Mesenchymal stem cell (in vitro differentiated cells and primary cell): ENCODE results near the gene MEPCE.

Source experiments
- DNase-seq: peaks from one replicate; pipeline ENCODE4 v3.0.0-alpha.2; 2013
- H2AFZ ChIP-seq: one replicate; pipeline ENCODE4 v1.6.1; 2013; ENCODE audit warnings: low read depth, mild to moderate bottlenecking, control low read depth, inconsistent platforms, low read length, moderate library complexity
- H2AK5ac ChIP-seq: 2 replicates; pipeline ENCODE4 v1.6.1; 2013; ENCODE audit warnings: low read length, moderate library complexity, mild to moderate bottlenecking, inconsistent platforms; ENCODE audit not compliant: severe bottlenecking
- H2BK120ac ChIP-seq: one replicate; pipeline ENCODE4 v1.6.1; 2013; ENCODE audit warnings: low read depth, mild to moderate bottlenecking, inconsistent platforms, low read length, moderate library complexity
- H2BK12ac ChIP-seq, 2 experiments: one replicate each; pipeline ENCODE4 v1.6.1; 2013; ENCODE audit warnings: inconsistent platforms in 2 of 2, low read length in 2 of 2, mild to moderate bottlenecking in 2 of 2, moderate library complexity in 2 of 2, control low read depth in 1 of 2
- H2BK15ac ChIP-seq: one replicate; pipeline ENCODE4 v1.6.1; 2013; ENCODE audit warnings: mild to moderate bottlenecking, low read depth, inconsistent platforms; ENCODE audit not compliant: poor library complexity, severe bottlenecking
- H2BK5ac ChIP-seq: 2 replicates; pipeline ENCODE4 v1.6.1; 2013; ENCODE audit warnings: low read depth, mild to moderate bottlenecking, low read length, control low read depth, inconsistent platforms; ENCODE audit not compliant: poor library complexity, severe bottlenecking
- H3K14ac ChIP-seq, 2 experiments: one replicate each; pipeline ENCODE4 v1.6.1; 2013; ENCODE audit warnings: inconsistent platforms in 2 of 2, low read length in 2 of 2, control low read depth in 1 of 2, mild to moderate bottlenecking in 1 of 2, moderate library complexity in 1 of 2
- H3K18ac ChIP-seq, 2 experiments: one replicate each; pipeline ENCODE4 v1.6.1; 2013; ENCODE audit warnings: inconsistent platforms in 2 of 2, low read length in 2 of 2, control low read depth in 1 of 2, low read depth in 1 of 2, mild to moderate bottlenecking in 1 of 2
- H3K23ac ChIP-seq, 2 experiments: one replicate each; pipeline ENCODE4 v1.6.1; 2013; ENCODE audit warnings: inconsistent platforms in 2 of 2, low read length in 2 of 2, mild to moderate bottlenecking in 2 of 2, moderate library complexity in 2 of 2, control low read depth in 1 of 2
- H3K27ac ChIP-seq: 2 replicates; pipeline ENCODE4 v1.5.1; 2013; ENCODE audit warnings: mild to moderate bottlenecking, moderate library complexity, low read length, control low read depth, inconsistent platforms; ENCODE audit not compliant: poor library complexity, severe bottlenecking
- H3K27me3 ChIP-seq, 2 experiments: 2 replicates each; pipeline versions ENCODE4 v1.6.1 to v1.7.0; 2013; ENCODE audit warnings: low read length in 2 of 2, mild to moderate bottlenecking in 2 of 2, moderate library complexity in 2 of 2, control low read depth in 1 of 2, inconsistent platforms in 1 of 2; ENCODE audit not compliant: control insufficient read depth in 1 of 2, insufficient read depth in 1 of 2
- H3K36me3 ChIP-seq, 2 experiments: 2 replicates each; pipeline versions ENCODE4 v1.6.1 to v1.7.0; 2013; ENCODE audit warnings: low read length in 2 of 2, control low read depth in 1 of 2, inconsistent platforms in 1 of 2, low read depth in 1 of 2, mild to moderate bottlenecking in 1 of 2; ENCODE audit not compliant: insufficient read depth in 2 of 2, control insufficient read depth in 1 of 2
- H3K4ac ChIP-seq, 2 experiments: one replicate each; pipeline ENCODE4 v1.6.1; 2013; ENCODE audit warnings: inconsistent platforms in 2 of 2, low read length in 2 of 2, mild to moderate bottlenecking in 2 of 2, moderate library complexity in 2 of 2, control low read depth in 1 of 2, low read depth in 1 of 2
- H3K4me1 ChIP-seq: 2 replicates; pipeline ENCODE4 v1.6.1; 2013; ENCODE audit warnings: low read depth, low read length, control low read depth; ENCODE audit not compliant: control insufficient read depth, insufficient read depth
- H3K4me2 ChIP-seq: 2 replicates; pipeline ENCODE4 v1.6.1; 2013; ENCODE audit warnings: low read length, mild to moderate bottlenecking, inconsistent platforms; ENCODE audit not compliant: poor library complexity, severe bottlenecking
- H3K4me3 ChIP-seq, 2 experiments: 2 replicates each; pipeline versions ENCODE4 v1.5.1 to v1.7.0; 2013; ENCODE audit warnings: low read length in 2 of 2, mild to moderate bottlenecking in 2 of 2, control low read depth in 1 of 2, low read depth in 1 of 2; ENCODE audit not compliant: insufficient read depth in 1 of 2
- H3K79me1 ChIP-seq: replicated peaks from 2 replicates; pipeline ENCODE4 v1.6.1; 2013; ENCODE audit warnings: mild to moderate bottlenecking, control low read depth, low read length, inconsistent platforms; ENCODE audit not compliant: poor library complexity, severe bottlenecking
- H3K9ac ChIP-seq: 2 replicates; pipeline ENCODE4 v1.7.0; 2013; ENCODE audit warnings: mild to moderate bottlenecking, low read length, moderate library complexity
- H3K9me3 ChIP-seq: 2 replicates; pipeline ENCODE4 v1.7.0; 2013; ENCODE audit warnings: mild to moderate bottlenecking, low read length; ENCODE audit not compliant: control insufficient read depth
- H4K8ac ChIP-seq: one replicate; pipeline ENCODE4 v1.6.1; 2013; ENCODE audit warnings: inconsistent platforms, mild to moderate bottlenecking, low read length, moderate library complexity
- H4K91ac ChIP-seq: one replicate; pipeline ENCODE4 v1.6.1; 2013; ENCODE audit warnings: mild to moderate bottlenecking, low read length, inconsistent platforms
- WGBS: methylation state at CpG from one replicate; pipeline ENCODE4 v1.1.7; 2013; ENCODE audit warnings: mixed read lengths; 5-methylcytosine and 5-hydroxymethylcytosine counted together

MEPCE gene

GRCh38 chr7:100475549-100475948 is 45.9 kb downstream of the MEPCE start:
- 54% methylated on average over 7 of the region's 9 CpGs for WGBS
- no peak overlapping the region for H2BK15ac ChIP-seq
- H4K91ac ChIP-seq = no peak overlapping the region

GRCh38 chr7:100476101-100476780 is 46.6 kb downstream of the MEPCE start:
- Histone ChIP-seq H3K79me1 (peaks cover 26% of the 10 kb centered on the region), H3K4ac (no peak overlapping the region), H3K27me3 (no peaks in the 10 kb centered on the region), H3K23ac (no peak overlapping the region), H2BK5ac (no peak overlapping the region), H2AK5ac (no peak overlapping the region), H3K4me2 (peak overlapping the region; percentile 86), H4K91ac (no peak overlapping the region), H3K27ac (no peak overlapping the region), H3K14ac (peak overlapping the region in 1 of 2 experiments; percentile 67), H2BK12ac (no peak overlapping the region), H2AFZ (no peak overlapping the region), H3K9me3 (no peaks in the 10 kb centered on the region), H2BK15ac (no peak overlapping the region), H3K36me3 (peaks cover 37 to 49% of the 10 kb centered on the region in 2 experiments), H3K18ac (peak overlapping the region in 1 of 2 experiments; percentile 55), H3K9ac (peak overlapping the region; percentile 96), H4K8ac (no peak overlapping the region), H2BK120ac (no peak overlapping the region), H3K4me1 (peaks cover 28% of the 10 kb centered on the region), H3K4me3 (peak overlapping the region in 1 of 2 experiments; percentile 92)
- DNase-seq = no peak
- 33% methylated on average over 4 of the region's 6 CpGs for WGBS

More at GRCh38 chr7:100475549-100475948, 45.9 kb downstream of the MEPCE start:
- Histone ChIP-seq H2BK12ac (no peak overlapping the region), H3K36me3 (peaks cover 41 to 56% of the 10 kb centered on the region in 2 experiments), H3K79me1 (peaks cover 29% of the 10 kb centered on the region), H3K23ac (no peak overlapping the region), H3K18ac (no peak overlapping the region), H3K4me1 (peaks cover 28% of the 10 kb centered on the region), H3K4me2 (no peak overlapping the region), H2BK5ac (no peak overlapping the region), H3K9ac (peak overlapping the region; percentile 96), H3K4me3 (peak overlapping the region in 1 of 2 experiments; percentile 92), H2BK120ac (no peak overlapping the region), H2AK5ac (no peak overlapping the region), H3K9me3 (no peaks in the 10 kb centered on the region), H3K27ac (no peak overlapping the region), H2AFZ (no peak overlapping the region), H3K27me3 (no peaks in the 10 kb centered on the region), H4K8ac (no peak overlapping the region), H3K4ac (no peak overlapping the region), H3K14ac (no peak overlapping the region)
- no peak for DNase-seq

DNA sequence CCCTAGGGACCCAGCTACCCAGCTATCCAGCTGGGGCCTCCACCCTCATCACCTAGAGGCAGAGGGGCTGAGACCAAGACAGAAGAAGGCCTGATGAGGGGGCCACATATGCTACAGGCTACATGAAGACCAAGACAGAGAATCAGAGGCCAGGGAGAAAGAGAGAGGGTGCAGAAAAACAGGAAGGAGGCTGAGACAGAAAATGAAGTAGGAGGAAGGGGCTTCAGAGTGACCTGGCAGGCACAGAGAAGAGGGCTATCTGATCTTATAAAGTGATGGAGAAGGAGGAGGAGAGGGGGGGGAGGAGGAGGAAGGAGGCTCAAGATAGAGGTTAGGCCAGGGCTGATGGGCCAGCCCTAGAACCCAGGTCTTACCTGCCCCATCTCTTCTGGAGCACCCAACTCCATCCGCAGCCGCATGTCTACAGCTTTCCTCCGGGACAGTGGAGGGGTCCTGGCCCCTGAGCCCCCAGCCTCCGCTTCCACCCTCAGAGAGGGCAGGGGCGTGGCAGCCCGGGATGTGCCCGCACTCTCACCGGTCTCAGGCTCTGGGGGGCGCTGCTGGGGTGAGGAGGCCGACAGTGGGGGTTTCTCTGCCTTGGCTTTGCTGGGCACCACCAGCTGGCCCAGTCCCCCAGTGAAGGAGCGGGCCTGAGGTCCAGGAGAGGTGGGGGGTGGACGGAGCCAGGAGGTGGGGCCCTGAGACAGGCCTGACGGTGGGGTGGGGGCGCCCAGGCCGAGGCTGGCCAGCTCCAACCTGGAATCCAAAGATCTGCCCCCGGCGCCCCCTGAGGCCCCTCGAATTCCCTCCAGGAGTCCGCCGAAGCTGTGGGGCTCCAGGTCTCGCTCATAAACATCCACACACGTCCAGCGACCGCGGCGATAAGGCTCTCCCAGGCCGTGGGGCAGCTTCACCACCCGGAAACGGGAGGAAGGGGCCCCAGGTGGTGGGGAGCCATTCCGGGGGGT is 47.6 kb downstream of the MEPCE start:
- peaks cover 28% of the 10 kb centered on the region for H3K4me1 ChIP-seq
- no peaks in the 10 kb centered on the region for H3K9me3 ChIP-seq
- no peak overlapping the region for H2BK15ac ChIP-seq
- peak overlapping the region in 1 of 2 experiments; percentile 16 for H3K18ac ChIP-seq
- 44% methylated on average over 29 of the region's 30 CpGs for WGBS
- H3K23ac ChIP-seq = peak overlapping the region in 1 of 2 experiments; percentile 81
- H3K9ac ChIP-seq = peak overlapping the region; percentile 96
- peak overlapping the region; percentile 45 to 67 for H3K14ac ChIP-seq
- no peak overlapping the region for H2AK5ac ChIP-seq
- H3K4me3 ChIP-seq = peak overlapping the region; percentile 92 to 97
- H2AFZ ChIP-seq = no peak overlapping the region
- H2BK5ac ChIP-seq = no peak overlapping the region
- H4K91ac ChIP-seq = no peak overlapping the region
- H2BK12ac ChIP-seq = no peak overlapping the region
- H4K8ac ChIP-seq = no peak overlapping the region
- no peak overlapping the region for H3K4ac ChIP-seq
- H3K79me1 ChIP-seq = peaks cover 22% of the 10 kb centered on the region
- no peak overlapping the region for H3K27ac ChIP-seq
- peak overlapping the region; percentile 86 for H3K4me2 ChIP-seq
- no peak for DNase-seq
- H2BK120ac ChIP-seq = no peak overlapping the region
- H3K36me3 ChIP-seq = peaks cover 31 to 42% of the 10 kb centered on the region in 2 experiments
- no peaks in the 10 kb centered on the region for H3K27me3 ChIP-seq

DNA sequence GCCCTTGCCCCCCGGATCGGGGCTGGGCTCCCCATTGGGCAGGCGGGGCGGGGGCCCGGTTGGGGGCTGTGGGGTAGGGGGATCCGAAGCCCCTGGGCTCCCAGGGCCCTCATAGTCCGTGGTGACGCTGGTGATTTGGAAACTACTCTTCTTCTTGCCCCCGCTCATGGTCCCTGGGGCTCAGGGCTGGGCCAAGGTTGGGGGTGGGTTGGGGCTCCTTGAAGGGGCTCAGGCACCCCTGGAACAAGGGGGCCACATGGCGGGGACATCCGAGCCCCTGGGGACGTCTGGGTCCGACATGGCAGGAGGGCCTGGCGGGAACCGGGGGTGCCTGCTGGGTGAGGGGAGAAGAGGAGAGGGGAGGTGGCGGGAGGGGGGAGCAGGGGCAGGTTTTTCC is 48.2 kb downstream of the MEPCE start:
- H3K9me3 ChIP-seq = no peaks in the 10 kb centered on the region
- H2BK5ac ChIP-seq = no peak overlapping the region
- H2BK120ac ChIP-seq = peak overlapping the region; percentile 45
- H3K36me3 ChIP-seq = peaks cover 29 to 35% of the 10 kb centered on the region in 2 experiments
- no peak for DNase-seq
- H3K4me3 ChIP-seq = peak overlapping the region; percentile 92 to 97
- H3K4me2 ChIP-seq = peak overlapping the region; percentile 86
- no peak overlapping the region for H4K91ac ChIP-seq
- no peak overlapping the region for H2BK15ac ChIP-seq
- H2AK5ac ChIP-seq = no peak overlapping the region
- H3K23ac ChIP-seq = no peak overlapping the region
- H4K8ac ChIP-seq = no peak overlapping the region
- no peak overlapping the region for H2BK12ac ChIP-seq
- H3K18ac ChIP-seq = peak overlapping the region in 1 of 2 experiments; percentile 18
- no peak overlapping the region for H2AFZ ChIP-seq
- WGBS = 11% methylated on average over 9 of the region's 16 CpGs
- H3K79me1 ChIP-seq = peaks cover 17% of the 10 kb centered on the region
- no peak overlapping the region for H3K27ac ChIP-seq
- H3K4me1 ChIP-seq = peaks cover 25% of the 10 kb centered on the region
- peak overlapping the region in 1 of 2 experiments; percentile 45 for H3K14ac ChIP-seq
- peak overlapping the region; percentile 96 for H3K9ac ChIP-seq
- H3K4ac ChIP-seq = no peak overlapping the region
- no peaks in the 10 kb centered on the region for H3K27me3 ChIP-seq
